ENCODE measurements around the gene SEC61A2.

GRCh38 chr10:12165036-12165435, 35.6 kb downstream of the SEC61A2 start:
- TF ChIP-seq EZH2 (IDR thresholded peaks at IDR 0.05; ENCODE audit: borderline replicate concordance, insufficient read depth, low read depth, low read length, poor library complexity, severe bottlenecking) (no peak), CTCF (IDR thresholded peaks at IDR 0.05) (no peak)

All from B cell (primary cell).